ENCODE results near the gene ARID1B. TPM values are rescaled to one million over a fixed set of nuclear protein-coding genes. Genes with fewer than 3 reads are reported as not detected.
A peak's percentile ranks its signal among the peaks of the same experiment; 100 is the strongest.
"Not testable (repeated sequence)": the region's sequence is repeated elsewhere in the genome, so short reads cannot be mapped to it uniquely, and the experiment has no call there.

Gene ARID1B
- total RNA-seq, 1 experiment from 2014 or later = 91.7 TPM

GRCh38 chr6:157147054-157148026 lies 370.2 kb downstream of the ARID1B start:
- H3K27me3 ChIP-seq (ENCODE audit: control insufficient read depth, insufficient read depth, low read length); in situ Hi-C loops (cut with HindIII; ENCODE audit: low pct_unique_long_range_greater_than_20kb, low sequenced_read_pairs); H3K36me3 ChIP-seq (ENCODE audit: control insufficient read depth, insufficient read depth, low read length); BruUV-seq (replicated peaks); intact Hi-C loops (cut with micrococcal nuclease; ENCODE audit: unreplicated experiment); H3K9me3 ChIP-seq (ENCODE audit: control insufficient read depth, insufficient read depth, low read depth, low read length); ATAC-seq; POLR2A ChIA-PET: not testable (repeated sequence)
- TF ChIP-seq POLR2AphosphoS5 (IDR thresholded peaks at IDR 0.05; ENCODE audit: low read depth, low read length) = 0 out of 2 replicates have a peak, but pooled peaks have one; percentile 33
- peak overlapping the region; percentile 98 for H3K27ac ChIP-seq (ENCODE audit: low read length)
- H3K4me1 ChIP-seq (ENCODE audit: control insufficient read depth, insufficient read depth, low read length) = peaks cover 65% of the 10 kb centered on the region
- peak overlapping the region; percentile 30 to 47 for H3K4me3 ChIP-seq (ENCODE audit: low read depth in 2 of 2, low read length in 2 of 2)
- DNase-seq (ENCODE audit: low read depth, low spot score) = peak; percentile 27
- CTCF ChIA-PET = interaction anchor here (0.8 kb wide), 1 partner anchor 125 kb away, joined by 3 read pairs; no protein-coding TSS in a partner anchor

DNA sequence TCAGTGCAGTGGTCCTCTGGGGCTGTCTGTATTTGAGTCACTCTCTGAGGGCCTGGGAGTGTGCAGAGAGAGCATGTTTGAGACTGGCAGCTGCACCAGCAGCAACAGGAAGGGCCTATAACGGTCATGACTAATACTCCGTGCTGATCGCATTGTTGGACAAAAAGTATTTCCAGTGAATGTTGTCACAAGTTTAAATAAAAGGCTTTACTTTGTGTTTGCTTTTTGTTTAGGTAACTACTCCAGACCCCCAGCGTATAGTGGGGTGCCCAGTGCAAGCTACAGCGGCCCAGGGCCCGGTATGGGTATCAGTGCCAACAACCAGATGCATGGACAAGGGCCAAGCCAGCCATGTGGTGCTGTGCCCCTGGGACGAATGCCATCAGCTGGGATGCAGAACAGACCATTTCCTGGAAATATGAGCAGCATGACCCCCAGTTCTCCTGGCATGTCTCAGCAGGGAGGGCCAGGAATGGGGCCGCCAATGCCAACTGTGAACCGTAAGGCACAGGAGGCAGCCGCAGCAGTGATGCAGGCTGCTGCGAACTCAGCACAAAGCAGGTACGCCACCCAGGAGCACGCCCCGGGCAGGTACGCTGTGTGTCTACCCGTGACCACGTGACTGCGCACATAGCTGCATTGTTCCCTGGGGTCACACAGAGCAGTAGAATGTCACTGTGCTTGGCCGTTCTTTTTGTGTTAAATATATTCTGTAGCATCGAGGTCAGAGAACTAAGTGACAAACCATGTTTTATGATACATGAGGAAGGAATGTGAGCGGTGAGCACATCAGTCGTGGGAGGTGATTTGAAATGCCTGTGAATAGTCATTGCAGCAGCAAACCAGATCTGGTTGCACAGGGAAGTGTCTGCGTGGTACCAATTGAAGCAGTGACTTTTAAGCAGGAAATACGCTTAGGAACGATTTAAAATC lies 371.5 kb downstream of the ARID1B start:
- peak; percentile 94 for DNase-seq (ENCODE audit: low read depth, low spot score)
- no TSS peak for BruUV-seq (replicated peaks)
- Histone ChIP-seq H3K27ac (ENCODE audit: low read length) (peak overlapping the region; percentile 98), H3K36me3 (ENCODE audit: control insufficient read depth, insufficient read depth, low read length) (peaks cover 2% of the 10 kb centered on the region; the same call in 1 of the 2 replicates), H3K4me3 (ENCODE audit: low read depth in 2 of 2, low read length in 2 of 2) (peak overlapping the region; percentile 29 to 47), H3K4me1 (ENCODE audit: control insufficient read depth, insufficient read depth, low read length) (peaks cover 64% of the 10 kb centered on the region), H3K9me3 (ENCODE audit: control insufficient read depth, insufficient read depth, low read depth, low read length) (no peaks in the 10 kb centered on the region), H3K27me3 (ENCODE audit: control insufficient read depth, insufficient read depth, low read length) (no peaks in the 10 kb centered on the region)
- peak; percentile 79 for ATAC-seq
- CTCF ChIA-PET = interaction anchor here (0.8 kb wide), 1 partner anchor 124 kb away, joined by 3 read pairs; no protein-coding TSS in a partner anchor
- intact Hi-C loops (cut with micrococcal nuclease; ENCODE audit: unreplicated experiment) (no loop called here), in situ Hi-C loops (cut with HindIII; ENCODE audit: low pct_unique_long_range_greater_than_20kb, low sequenced_read_pairs) (no loop called here)
- TF ChIP-seq, protein P1, sequence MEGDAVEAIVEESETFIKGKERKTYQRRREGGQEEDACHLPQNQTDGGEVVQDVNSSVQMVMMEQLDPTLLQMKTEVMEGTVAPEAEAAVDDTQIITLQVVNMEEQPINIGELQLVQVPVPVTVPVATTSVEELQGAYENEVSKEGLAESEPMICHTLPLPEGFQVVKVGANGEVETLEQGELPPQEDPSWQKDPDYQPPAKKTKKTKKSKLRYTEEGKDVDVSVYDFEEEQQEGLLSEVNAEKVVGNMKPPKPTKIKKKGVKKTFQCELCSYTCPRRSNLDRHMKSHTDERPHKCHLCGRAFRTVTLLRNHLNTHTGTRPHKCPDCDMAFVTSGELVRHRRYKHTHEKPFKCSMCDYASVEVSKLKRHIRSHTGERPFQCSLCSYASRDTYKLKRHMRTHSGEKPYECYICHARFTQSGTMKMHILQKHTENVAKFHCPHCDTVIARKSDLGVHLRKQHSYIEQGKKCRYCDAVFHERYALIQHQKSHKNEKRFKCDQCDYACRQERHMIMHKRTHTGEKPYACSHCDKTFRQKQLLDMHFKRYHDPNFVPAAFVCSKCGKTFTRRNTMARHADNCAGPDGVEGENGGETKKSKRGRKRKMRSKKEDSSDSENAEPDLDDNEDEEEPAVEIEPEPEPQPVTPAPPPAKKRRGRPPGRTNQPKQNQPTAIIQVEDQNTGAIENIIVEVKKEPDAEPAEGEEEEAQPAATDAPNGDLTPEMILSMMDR (IDR thresholded peaks at IDR 0.05) = no peak
- TF ChIP-seq, protein P2, sequence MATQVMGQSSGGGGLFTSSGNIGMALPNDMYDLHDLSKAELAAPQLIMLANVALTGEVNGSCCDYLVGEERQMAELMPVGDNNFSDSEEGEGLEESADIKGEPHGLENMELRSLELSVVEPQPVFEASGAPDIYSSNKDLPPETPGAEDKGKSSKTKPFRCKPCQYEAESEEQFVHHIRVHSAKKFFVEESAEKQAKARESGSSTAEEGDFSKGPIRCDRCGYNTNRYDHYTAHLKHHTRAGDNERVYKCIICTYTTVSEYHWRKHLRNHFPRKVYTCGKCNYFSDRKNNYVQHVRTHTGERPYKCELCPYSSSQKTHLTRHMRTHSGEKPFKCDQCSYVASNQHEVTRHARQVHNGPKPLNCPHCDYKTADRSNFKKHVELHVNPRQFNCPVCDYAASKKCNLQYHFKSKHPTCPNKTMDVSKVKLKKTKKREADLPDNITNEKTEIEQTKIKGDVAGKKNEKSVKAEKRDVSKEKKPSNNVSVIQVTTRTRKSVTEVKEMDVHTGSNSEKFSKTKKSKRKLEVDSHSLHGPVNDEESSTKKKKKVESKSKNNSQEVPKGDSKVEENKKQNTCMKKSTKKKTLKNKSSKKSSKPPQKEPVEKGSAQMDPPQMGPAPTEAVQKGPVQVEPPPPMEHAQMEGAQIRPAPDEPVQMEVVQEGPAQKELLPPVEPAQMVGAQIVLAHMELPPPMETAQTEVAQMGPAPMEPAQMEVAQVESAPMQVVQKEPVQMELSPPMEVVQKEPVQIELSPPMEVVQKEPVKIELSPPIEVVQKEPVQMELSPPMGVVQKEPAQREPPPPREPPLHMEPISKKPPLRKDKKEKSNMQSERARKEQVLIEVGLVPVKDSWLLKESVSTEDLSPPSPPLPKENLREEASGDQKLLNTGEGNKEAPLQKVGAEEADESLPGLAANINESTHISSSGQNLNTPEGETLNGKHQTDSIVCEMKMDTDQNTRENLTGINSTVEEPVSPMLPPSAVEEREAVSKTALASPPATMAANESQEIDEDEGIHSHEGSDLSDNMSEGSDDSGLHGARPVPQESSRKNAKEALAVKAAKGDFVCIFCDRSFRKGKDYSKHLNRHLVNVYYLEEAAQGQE (IDR thresholded peaks at IDR 0.05; ENCODE audit: insufficient read depth in 1 of 2, low read depth in 2 of 2, low read length in 1 of 2) = no peak
- TF ChIP-seq TCF7L2 (IDR thresholded peaks at IDR 0.05; ENCODE audit: low read depth, low read length) (0 out of 2 replicates have a peak, but pooled peaks have one; percentile 30), POLR2AphosphoS5 (IDR thresholded peaks at IDR 0.05; ENCODE audit: low read depth, low read length) (peak; percentile 38; the same call in 1 of the 2 replicates)
- POLR2A ChIA-PET = no interaction called here
